NCI-H226 (cell line): ENCODE data around the gene MAU2.

ENCODE experiments used
- DNase-seq: peaks from one replicate; pipeline ENCODE4 v3.0.0-alpha.2; 2015

MAU2 gene

GRCh38 chr19:19308373-19308772, 12.3 kb upstream of the MAU2 start:
- DNase-seq: no peak

- no peak for DNase-seq
Observed at GRCh38 chr19:19315444-19315843, 5.2 kb upstream of the MAU2 start.

GRCh38 chr19:19316082-19316481, 4.5 kb upstream of the MAU2 start:
- DNase-seq: no peak

GRCh38 chr19:19319732-19320360, 783 bp upstream of the MAU2 start:
- DNase-seq: no peak

GRCh38 chr19:19321141-19321577, 530 bp downstream of the MAU2 start:
- no peak for DNase-seq

GRCh38 chr19:19324059-19324770, 3.6 kb downstream of the MAU2 start:
- no peak for DNase-seq

GRCh38 chr19:19327672-19328071, 7.0 kb downstream of the MAU2 start:
- DNase-seq: no peak

- DNase-seq: no peak
Observed at GRCh38 chr19:19329126-19329525, 8.5 kb downstream of the MAU2 start.

GRCh38 chr19:19334063-19334988, 13.7 kb downstream of the MAU2 start:
- DNase-seq: no peak

GRCh38 chr19:19334989-19335344, 14.3 kb downstream of the MAU2 start:
- DNase-seq: no peak

- DNase-seq: no peak
Observed at GRCh38 chr19:19335408-19336158, 15.0 kb downstream of the MAU2 start.

GRCh38 chr19:19336597-19336996, 16.0 kb downstream of the MAU2 start:
- DNase-seq: no peak

GRCh38 chr19:19337120-19337519, 16.5 kb downstream of the MAU2 start:
- DNase-seq: no peak

GRCh38 chr19:19338082-19338481, 17.5 kb downstream of the MAU2 start:
- DNase-seq: no peak

GRCh38 chr19:19341026-19341425, 20.4 kb downstream of the MAU2 start:
- DNase-seq: no peak

GRCh38 chr19:19342086-19343015, 21.7 kb downstream of the MAU2 start:
- DNase-seq: peak; percentile 23

- no peak for DNase-seq
Observed at GRCh38 chr19:19343016-19343362, 22.4 kb downstream of the MAU2 start.

- no peak for DNase-seq
Observed at GRCh38 chr19:19343762-19344161, 23.1 kb downstream of the MAU2 start.

- DNase-seq: no peak
Observed at GRCh38 chr19:19345232-19345631, 24.6 kb downstream of the MAU2 start.

GRCh38 chr19:19345970-19346369, 25.3 kb downstream of the MAU2 start:
- no peak for DNase-seq

- DNase-seq: no peak
Observed at GRCh38 chr19:19347401-19348110, 26.9 kb downstream of the MAU2 start.
